ENCODE data around the gene HERC3.
"Not testable (repeated sequence)": the region's sequence is repeated elsewhere in the genome, so short reads cannot be mapped to it uniquely, and the experiment has no call there.

The HERC3 gene

DNA sequence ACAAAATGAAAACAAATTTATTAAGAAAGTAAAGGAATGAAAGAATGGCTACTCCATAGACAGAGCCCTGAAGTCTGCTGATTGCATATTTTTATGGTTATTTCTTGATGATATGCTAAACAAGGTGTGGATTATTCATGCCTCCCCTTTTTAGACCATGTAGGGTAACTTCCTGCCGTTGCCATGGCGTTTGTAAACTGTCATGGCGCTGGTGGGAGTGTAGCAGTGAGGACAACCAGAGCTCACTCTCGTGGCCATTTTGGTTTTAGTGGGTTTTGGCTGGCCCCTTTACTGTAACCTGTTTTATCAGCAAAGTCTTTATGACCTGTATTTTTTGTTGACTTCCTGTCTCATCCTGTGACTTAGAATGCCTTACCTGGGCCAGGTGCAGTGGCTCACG is 17.5 kb downstream of the HERC3 start:
- DNase-seq = not testable (repeated sequence)

DNA sequence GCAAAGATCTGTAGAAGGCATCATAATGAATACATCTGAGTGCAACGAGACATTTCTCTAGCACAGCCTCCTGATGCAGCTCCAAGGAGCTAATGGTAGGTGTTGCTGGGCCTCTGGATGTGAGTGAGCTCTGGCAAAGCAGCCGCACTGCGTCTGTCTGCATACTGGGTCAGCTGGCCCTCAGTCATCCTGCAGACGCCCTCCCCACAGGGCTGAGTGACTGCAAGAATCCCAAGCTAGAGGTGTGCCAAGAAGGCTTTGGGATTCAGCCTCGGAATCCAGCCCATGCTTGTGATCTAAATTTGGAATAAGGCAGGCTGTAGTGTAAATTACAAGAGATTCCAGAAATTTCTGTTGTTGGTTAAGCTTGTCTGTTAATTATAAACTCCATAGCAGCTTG is 18.5 kb downstream of the HERC3 start:
- DNase-seq = no peak

DNA sequence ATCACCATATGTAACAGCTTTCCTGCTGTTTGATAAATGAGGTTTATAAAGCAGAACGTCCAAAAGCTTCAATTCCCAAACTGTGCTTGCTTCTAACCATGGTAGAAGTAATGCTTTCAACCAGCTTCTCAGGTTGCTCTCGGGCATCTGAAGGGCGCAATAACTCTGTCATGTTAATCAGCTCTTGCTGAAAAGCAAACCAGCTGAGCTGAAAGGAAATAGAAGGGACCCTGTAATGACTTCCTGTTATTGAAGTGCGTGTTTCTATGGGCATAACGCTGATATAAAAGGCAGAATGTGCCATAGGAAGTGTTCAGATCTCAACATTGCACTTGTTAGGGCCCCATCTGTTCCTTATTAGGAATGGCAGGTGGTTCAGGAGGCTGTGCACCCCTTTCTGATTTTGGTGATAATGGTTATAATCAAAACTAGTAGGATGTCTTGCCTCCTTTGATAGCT is 21.2 kb downstream of the HERC3 start:
- DNase-seq = peak; percentile 37

DNA sequence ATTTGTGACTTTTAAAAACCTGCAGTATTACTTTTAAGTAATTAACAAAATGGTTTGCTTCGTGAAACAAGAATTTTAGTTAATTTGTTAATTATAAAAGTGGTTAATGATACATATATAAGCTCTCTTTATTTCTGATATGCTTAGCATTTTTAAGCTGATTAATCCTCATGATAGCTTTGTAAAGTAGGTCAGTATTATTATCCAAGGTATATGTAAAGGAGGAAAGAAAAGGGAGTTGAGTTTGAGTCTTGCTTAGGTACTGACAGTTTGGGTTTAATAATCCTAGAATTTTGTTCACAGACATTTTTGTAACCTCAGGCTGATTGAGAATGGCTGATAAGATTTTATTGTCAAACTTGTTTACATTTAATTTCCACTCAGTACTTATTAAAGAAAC is 21.8 kb downstream of the HERC3 start:
- no peak for DNase-seq

DNA sequence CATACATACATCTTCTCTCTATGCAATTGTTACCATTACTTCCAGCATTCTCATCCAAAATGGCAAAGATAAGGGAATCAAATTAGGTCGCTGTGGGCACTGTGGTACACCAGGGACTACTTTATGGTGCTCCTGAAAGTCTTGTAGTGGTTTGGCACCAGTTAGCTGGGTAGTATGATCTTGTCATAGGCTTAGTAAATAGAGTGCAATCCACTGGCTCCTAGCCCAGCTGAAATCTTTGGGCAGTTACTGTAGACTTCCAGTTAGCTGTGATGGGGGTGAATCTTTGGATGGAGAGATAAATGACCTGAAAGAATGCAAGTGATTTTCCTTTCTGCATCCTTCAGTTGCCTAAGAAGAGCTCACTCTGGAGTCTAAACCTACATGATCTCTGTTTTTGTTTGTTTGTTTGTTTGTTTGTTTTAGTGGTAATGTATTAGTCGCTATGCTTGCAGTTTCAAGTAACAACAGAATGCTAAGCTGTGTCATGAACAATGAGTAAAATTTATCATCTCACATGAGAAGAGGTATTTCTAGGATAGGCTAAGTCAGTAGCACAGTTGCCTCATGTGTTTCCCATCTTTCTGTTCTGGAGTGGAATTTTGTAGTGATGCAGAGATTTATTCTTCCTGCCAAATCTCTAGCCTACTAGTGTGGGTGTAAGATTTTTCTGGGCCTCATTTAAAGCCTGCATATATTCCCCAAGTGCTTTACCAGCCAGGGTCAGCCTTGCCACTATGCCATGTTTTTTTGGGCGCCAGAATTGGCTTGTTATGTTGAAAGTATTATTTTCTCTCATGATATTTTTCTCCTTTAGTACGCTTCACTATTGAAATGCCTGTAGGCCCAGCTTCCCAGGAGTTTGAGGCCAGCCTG is 24.2 kb downstream of the HERC3 start:
- no peak for DNase-seq

DNA sequence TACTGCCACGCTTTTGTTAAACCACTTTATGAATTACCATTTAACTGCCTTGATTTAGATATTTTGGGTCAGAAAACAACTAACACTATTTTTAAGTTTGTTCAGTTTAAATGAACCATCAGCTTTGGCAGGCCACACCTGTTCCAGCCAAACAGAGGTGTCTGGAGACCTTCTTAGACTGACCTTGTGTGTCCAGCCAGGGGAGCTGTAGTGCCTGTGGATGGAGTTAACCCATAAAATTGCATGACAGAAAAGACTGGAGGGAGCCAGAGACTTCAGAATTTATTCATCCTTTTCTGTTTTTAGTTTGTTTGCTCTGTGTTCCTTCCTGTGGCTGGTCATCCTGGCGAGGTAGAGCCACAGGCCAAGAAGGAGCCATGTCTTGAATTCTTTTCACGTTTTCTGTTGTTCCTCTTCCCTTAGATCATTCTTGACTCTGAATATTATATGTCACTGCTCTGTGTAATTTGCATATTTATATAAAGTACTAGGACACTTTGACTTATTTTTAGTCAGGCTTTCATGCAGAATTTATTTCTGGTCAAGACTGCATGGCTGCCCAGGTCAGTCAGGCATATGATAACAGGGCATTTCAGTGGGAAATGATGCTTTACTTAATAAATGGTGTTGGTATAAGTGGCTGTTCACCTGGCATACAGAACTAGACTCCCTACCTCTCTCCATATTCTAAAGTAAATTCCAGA is 26.7 kb downstream of the HERC3 start:
- no peak for DNase-seq

DNA sequence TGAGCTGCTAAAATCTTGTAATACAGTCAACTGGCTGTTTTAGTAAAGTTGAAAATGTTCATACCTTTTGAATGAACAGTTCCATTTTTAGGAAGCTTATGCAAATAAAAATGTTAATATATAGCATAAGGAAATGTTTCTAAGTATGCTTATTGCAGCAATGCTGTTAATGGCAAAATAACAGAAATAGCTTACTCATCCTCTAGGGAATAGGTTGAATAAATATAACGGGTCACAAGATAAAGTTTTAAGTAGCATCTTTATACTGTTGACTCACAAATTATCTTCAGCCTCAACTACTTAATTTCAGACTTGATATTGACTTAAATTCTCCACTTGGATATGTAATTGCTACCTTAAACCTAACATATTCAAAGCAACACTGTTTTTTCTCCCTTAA is 27.7 kb downstream of the HERC3 start:
- no peak for DNase-seq

DNA sequence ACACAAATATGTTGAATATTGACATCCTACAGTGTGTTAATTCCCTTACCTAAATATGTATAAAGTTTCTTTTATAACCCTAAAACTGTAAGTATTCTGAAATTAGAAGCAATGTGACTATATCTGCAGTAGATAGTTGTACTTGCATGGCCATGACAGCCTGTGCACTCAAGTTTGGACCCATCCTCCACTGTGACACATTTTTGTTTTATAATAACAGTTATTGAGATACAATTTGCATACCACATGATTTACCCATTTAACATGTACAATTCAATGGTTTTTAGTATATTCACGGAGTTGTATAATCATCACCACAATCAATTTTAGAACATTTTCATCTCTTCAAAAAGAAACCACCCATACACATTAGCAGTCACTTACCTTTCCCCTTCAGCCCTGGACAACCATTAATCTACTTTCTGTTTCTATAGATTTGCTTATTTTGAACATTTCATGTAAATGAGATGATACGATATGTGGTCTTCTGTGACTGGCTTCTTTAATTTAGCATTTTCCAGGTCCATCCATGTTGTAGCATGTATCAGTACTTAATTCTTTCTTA is 29.6 kb downstream of the HERC3 start:
- no peak for DNase-seq

DNA sequence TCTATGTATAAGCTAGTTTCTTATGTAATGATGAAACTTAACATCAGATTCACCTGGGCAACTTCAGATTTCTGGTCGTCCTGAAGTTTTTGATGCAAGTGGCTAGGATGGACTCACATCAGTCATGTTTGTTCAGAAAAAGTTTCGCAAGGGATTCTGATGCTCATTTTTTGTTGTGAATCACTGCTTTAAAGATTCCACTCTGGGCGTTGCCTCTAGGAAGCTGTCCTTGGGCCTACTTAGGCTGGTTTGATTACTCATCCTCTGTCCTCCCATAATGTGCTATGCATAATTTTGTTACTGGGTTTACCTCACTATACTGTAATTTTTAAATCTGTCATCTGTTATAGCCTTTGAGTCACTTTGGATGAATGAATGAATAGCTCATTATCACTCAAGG is 30.8 kb downstream of the HERC3 start:
- no peak for DNase-seq

DNA sequence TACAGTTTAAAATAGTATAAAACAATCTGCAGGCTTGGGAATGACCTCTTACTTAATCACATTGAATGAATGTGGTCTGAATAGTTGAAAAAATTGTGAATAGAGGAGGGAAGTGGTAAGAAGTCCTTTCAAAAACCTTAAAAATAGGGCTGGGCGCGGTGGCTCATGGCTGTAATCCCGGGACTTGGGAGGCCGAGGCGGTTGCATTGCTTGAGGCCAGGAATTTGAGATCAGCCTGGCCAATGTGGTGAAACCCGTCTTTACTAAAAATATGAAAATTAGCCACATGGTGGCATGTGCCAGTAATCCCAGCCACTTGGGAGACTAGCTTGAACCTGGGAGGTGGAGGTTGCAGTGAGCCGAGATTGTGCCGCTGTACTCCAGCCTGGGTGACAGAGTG is 36.5 kb downstream of the HERC3 start:
- DNase-seq = no peak

DNA sequence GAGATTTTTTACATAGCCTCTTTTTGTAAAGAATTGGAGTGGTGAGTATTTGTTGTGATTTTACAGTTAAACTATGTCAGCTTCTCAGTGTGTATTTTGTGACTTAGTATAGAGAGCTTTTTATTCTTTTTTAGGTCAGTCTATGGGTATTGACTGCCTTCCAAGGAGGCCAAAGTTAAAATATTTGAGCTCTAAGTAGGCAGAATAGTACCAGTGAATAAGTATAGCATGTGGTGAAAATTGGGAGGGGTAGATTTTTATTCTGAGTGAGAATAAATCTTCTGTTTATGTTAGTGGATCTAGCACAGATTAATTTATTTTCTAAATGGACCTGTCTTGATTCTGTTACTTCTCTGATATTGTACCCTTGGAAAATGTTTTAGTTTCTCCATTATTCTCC is 37.5 kb downstream of the HERC3 start:
- no peak for DNase-seq

DNA sequence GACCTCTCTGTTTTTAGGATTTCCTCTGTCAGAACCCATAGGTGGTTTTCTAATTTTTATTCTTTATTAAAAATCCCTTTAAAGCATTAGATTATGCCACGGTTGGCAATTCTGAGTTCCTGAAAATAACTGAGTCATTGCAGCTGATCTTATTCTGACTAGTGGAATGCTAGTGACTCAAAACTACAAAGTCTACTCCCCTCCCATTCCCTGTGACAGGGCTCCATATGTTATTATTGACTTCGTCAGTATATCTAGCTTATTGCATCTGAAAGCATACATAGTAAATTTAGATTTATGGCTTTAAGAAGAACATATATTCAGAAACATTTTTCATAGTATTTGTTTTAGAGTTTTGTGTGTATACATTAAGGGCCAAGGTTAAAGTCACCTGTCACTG is 38.5 kb downstream of the HERC3 start:
- no peak for DNase-seq

DNA sequence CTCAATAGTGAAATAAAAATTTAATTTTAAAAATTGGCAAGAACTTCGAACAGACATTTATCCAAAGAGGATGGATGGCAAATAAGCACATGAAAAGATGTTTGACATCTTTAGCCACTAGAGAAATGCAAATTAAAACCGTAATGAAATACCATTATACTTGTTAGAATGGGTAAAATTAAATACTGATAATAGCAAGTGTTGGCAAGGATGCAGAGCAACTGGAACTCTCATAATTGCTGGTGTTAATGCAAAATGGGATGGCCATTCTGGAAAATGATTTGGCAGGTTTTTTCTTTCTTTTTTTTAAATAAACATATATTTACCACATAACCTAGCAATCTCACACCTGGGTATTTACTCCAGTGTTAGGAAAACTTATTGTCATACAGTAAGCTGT is 51.7 kb downstream of the HERC3 start:
- no peak for DNase-seq

DNA sequence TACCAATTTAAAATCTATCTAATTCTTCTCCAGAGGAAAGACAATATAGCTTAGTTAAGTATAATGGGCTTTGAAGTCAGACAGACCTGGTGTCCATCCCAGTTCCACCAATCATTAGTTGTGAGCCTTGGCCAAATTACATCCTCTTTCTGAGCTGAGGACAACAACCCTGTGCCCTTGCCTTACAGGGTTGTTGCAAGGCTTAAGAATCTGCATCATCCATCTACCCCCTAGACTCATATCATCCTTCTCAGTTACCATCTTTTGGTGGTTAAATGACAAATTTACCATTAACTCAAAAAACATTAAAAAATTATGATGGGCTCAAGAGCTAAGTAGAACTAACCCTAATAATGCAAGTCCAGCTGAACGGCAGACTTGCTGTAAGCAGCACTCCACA is 53.7 kb downstream of the HERC3 start:
- no peak for DNase-seq

DNA sequence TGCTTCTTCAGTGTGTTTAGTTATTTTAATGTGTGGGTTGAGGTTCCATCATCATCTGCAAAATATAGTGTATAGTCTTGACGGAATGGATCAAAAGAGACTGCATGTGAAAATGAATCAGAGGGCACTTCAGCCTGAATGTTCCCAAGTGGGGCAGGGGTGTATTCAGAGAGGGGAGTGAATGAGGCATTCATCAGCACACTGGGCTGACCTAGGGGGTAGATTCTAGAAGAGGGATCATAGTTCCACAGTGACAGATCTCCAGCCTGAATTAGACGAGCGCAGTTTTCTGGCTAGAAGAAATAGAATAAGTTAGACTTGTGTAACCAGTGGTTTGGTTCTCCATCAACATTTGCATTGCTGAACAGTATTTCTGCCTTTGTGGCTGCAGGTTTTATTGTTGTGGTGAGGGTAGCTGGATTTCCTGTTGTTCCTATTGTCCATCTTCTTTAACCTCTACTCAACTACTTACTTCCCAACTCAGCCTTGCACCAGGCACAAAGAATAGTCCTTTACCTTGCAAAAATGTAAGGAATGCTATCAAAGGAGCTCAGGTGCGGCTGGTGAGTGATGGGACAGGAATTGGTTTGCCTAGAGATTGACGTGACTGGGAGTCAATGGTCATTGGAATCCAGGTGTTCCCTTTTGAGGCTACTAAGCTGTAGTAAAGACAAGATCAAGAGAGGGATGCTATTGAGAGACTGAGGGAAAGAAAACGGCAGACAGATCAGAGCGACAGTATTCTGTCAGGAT is 54.4 kb downstream of the HERC3 start:
- DNase-seq = no peak

DNA sequence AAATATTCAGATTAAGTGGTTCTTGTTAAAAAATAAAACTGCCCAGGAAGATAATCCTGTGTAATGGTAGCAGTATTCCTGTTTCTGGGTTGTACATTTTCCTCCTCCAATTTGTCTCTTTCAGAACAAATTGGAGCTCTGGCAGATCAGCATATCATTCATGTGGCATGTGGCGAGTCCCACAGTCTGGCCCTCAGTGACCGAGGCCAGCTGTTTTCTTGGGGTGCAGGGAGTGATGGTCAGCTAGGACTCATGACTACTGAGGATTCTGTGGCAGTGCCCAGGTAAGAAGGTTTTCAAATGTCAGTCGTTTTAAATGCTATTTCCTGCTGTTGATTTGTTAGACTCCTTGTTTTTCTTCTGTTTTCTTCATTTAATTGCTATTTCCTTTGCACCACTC is 57.4 kb downstream of the HERC3 start:
- DNase-seq = no peak

DNA sequence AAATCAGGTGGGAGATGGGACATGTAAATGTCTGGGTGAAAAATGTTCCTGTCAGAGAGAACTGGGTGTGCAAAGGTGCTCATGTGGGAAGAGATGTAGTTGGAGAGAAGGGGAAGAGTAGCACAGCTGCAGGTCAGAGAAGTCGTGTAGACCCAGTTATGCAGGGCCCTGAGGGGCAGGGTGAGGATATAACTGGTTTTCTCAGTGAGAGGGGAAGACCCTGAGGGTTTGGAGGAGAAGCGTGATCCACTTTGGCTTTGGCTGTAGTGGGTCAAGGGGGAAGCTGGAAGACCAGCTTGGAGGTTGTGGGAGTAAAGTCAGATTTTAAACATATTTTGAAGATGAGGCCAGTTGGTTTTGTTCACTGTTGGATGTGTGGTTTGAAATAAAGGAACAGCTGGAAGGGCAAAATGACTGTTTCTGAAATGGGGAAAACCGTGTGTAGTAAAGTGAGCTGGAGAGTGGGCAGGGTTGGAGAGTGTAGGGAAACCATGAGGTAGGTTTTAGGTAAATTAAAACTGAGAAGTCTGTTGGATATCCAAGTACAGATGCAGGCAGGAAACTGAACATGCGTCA is 61.2 kb downstream of the HERC3 start:
- no peak for DNase-seq

DNA sequence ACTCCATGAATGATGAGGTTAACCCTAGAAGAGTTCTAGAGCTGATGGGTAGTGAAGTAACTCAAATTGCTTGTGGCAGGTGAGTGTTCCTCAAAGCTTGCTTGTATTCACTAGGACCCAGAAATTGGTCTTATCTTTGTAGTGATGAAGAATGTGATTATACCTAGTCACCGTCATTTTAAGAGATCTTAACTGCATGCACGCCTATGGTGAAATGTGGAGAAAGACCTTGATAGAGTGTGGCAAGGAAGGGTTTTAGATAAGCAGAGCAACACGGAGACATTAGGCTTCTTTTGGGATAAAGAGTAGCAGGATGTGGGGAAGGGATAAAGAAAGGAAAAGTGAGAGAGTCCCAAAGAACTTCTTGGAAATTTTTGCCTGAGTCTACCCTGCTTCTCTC is 62.9 kb downstream of the HERC3 start:
- DNase-seq = no peak

DNA sequence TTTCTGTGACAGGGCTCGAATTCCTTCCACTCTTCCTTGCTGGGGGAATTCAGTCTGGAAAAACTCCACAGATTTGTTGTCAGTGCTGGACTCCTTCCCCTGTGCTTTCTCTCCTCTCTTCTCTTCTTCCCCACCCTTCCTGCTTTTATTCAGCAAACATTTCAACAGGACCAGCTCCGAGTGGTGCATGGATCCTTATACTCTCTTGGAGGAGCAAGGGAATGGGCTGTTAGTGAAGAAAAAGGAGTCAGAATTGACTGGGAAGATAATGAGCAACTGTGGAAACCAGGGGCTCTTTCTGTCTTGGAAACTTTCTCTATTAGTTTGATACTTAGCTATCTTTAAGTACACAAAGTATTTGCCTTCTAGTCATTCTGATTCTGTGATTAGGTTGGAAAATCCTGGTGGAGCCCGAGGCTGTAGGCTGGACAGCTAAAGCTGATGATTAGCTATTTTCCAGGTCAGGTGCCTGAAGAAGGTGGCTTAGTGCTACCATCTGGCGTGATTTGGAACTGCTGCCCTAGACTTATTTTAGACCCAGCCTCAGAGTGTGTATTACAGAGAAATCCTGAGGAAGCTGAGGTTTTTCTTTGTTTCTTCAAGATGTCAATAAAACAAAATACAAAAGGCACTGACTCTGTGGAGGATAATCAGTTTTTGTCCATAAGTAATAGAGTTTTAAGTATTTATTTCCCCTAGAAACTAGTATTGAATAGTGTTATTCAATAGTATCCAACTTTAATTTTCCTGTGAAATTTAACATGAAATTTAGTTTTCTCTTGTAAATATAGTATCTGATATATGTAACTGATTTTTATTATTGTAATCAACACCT is 67.0 kb downstream of the HERC3 start:
- peak; percentile 1 for DNase-seq

DNA sequence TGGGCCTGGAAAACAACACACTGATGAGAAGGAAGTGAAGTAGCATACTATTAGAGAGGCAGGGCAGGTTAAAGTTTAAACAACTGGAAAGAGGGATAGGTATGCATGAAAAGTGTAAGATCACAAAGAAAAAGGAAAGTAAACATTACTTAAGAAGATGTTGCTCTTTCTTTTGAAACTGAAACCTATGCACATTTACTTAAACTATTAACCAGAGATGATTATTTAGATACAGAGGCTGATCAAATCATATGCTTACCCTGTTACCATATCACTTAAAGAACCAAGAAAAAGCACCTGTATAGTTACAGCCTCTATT is 67.6 kb downstream of the HERC3 start:
- DNase-seq = no peak

DNA sequence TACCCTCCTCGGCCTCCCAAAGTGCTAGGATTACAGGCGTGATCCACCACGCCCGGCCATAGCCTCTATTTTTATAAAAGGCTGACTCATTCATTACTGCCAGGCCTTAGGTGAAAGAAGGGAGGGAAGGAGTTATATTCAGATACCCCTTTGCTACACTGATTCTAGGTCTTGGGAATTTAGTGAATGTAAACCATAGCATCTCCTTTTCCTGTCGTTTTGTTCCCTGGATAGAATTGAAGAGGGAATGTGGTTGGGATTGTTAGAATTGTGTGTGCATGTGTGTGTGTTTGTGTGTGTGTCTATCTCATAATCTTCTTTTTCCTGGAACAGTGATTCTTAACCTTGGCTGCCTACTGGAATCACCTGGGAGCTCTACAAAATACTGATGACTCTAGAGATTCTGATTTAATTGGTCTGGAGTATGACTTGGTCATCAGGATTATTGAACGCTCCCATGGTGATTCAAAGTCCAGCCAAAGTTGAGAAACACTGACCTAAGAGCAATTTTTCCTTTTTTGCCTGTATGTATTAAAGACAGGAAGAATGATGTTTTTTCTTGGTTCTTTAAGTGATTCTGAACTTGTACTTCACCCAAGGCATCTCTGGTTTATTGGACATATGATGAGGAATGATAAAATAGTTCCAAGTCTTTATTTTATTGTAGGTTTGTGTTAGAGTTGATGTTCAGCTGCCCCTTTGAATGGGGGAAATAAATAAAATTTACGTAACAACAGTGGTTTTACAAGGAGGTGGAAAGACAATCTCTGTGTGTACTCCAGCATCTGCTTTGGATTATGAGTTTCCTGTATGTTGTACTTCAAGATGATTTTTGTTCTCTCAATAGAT is 68.4 kb downstream of the HERC3 start:
- DNase-seq = no peak
